Suprapubic skin (tissue), 3 donors: Measurements from ENCODE around the gene ACBD6.

ENCODE experiments used
- EP300 ChIP-seq: sonication (generic); formaldehyde crosslinking; IDR thresholded peaks from one replicate; pipeline ENCODE4 v1.6.1; 2017; ENCODE audit warnings: antibody characterized with exemption
- TF ChIP-seq, protein P1 (sequence below), 2 donors: fragments of 200-600 bp in 1 of 2; fragments of 450-650 bp in 1 of 2; sonication (generic) in 1 of 2; IDR thresholded peaks; one replicate each; pipeline ENCODE4 v1.5.1; 2016 to 2019; ENCODE audit warnings: antibody characterized with exemption in 2 of 2, mild to moderate bottlenecking in 1 of 2, moderate library complexity in 1 of 2

GRCh38 chr1:180524160-180524914 lies 22.0 kb upstream of the ACBD6 start:
- TF ChIP-seq EP300, result no peak
- TF ChIP-seq, protein P1, sequence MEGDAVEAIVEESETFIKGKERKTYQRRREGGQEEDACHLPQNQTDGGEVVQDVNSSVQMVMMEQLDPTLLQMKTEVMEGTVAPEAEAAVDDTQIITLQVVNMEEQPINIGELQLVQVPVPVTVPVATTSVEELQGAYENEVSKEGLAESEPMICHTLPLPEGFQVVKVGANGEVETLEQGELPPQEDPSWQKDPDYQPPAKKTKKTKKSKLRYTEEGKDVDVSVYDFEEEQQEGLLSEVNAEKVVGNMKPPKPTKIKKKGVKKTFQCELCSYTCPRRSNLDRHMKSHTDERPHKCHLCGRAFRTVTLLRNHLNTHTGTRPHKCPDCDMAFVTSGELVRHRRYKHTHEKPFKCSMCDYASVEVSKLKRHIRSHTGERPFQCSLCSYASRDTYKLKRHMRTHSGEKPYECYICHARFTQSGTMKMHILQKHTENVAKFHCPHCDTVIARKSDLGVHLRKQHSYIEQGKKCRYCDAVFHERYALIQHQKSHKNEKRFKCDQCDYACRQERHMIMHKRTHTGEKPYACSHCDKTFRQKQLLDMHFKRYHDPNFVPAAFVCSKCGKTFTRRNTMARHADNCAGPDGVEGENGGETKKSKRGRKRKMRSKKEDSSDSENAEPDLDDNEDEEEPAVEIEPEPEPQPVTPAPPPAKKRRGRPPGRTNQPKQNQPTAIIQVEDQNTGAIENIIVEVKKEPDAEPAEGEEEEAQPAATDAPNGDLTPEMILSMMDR (IDR thresholded peaks at IDR 0.05), result no peak
